GM04504 (cell line): Measurements from ENCODE around the gene NOS2.
"Not testable (repeated sequence)": the region's sequence is repeated elsewhere in the genome, so short reads cannot be mapped to it uniquely, and the experiment has no call there.

Experiments used
- DNase-seq: peaks from one replicate; pipeline ENCODE4 v3.0.0-alpha.2; 2012; ENCODE audit warnings: low read depth

Gene NOS2

GRCh38 chr17:27800522-27800921 lies at the start of gene NOS2:
Gene NOS2 (minus strand): TSS chr17:27800529. CDS start chr17:27798809, 1,720 bp downstream.
- DNase-seq: no peak

GRCh38 chr17:27849474-27850185 lies 49.3 kb upstream of the NOS2 start:
- DNase-seq: no peak

DNA sequence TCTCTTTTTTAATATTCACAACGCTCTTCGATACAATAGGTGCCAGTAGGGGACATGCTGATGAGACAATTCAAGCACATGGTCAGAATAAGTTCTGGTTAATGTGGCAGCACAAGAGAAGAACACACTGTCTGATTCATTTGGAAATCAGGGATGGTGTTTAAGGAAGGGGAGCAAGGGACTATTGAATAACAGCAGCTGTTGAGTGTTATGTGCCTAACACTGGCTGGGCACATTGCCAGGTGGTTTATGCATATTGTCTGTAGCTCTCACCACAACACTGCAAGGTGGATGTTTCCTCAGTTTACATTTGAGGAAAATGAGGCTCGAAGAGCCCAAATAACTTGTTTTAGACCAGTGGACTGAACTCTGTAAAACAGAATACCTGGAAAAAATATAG lies 48.6 kb upstream of the NOS2 start:
- DNase-seq: no peak

DNA sequence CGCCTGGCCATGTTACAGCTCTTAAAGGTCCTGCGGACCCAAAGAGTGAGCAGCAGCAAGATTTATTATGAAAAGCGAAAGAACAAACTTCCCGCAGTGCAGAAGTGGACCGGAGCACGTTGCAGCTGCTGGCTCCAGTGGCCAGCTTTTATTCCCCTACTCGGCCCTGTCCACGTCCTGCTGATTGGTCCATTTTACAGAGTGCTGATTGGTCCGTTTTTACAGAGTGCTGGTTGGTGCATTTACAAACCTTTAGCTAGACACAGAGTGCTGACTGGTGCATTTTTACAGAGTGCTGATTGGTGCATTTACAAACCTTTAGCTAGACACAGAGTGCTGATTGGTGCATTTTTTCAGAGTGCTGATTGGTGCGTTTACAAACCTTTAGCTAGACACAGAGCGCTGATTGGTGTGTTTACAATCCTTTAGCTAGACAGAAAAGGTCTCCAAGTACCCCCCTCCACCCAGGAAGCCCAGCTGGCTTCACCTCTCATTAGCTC lies 46.5 kb upstream of the NOS2 start:
- DNase-seq: not testable (repeated sequence)

DNA sequence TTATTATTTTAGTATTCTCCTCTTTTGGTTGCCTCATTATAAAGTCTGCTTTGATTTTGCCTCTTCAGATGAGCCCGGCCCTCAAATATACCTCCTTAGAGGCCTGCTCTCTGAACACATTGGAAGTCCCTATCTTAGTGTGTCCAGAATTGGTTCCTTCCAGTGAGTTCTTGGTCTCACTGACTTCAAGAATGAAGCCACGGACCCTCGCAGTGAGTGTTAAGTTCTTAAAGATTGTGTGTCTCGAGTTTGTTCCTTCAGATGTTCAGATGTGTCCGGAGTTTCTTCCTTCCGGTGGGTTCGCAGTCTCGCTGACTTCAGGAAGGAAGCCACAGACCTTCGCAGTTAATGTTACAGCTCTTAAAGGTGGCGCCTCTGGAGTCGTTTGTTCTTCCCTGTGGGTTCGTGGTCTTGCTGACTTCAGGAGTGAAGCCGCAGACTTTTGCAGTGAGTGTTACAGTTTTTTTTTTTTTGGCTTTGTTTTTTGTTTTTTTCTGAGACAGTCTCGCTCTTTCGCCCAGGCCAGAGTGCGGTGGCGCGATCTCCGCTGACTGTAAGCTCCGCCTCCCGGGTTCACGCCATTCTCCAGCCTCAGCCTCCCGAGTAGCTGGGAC lies 45.8 kb upstream of the NOS2 start:
- DNase-seq: no peak

DNA sequence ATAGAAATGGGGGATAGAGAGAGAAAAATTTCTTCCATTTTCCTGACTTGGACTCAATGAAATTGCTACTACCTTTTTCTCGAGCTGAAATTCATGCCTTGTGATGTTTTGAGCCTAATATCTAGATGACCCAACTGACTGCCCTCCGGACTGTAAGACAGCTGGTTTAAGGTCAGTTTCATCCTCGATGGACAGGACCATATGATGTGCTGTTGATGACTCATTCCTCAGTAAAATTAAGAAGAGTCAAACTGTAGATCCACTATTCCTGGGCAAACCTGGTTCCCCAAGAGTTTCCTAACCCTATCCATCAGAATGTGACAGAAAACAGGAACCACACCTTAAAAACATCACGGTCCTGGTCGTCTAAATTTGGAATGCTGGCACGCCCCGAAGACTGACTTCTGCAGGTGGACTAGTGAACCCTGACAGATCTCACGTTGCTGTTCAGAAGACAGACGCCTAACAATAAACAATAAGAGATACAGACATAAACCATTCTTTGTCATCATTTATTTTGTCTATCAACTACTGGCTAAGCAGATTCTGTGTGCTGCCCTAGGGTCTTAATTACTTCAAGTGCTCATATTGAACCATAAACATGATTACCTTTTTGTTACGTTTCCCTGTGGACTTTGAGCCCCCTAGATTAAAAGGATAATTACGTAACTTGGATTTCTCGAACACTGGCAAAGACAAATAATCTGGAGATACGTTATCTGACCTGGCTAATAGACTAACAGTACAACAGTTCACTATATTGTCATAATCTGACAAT lies 45.1 kb upstream of the NOS2 start:
- DNase-seq: no peak

GRCh38 chr17:27840688-27841087 lies 40.4 kb upstream of the NOS2 start:
- no peak for DNase-seq

DNA sequence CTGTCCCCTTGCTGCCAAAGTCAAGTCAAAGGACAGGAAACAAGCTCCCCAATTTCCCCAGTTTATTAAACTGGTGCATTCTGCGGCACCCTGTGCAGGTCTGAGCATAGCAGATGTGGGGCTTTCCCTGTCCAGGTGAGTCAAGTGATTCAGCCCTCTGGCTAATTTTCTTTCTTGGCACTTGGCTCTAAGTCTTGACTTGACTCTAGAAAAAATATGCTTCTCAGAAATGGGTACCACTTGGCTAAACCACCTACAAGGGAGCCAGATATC lies 40.0 kb upstream of the NOS2 start:
- not testable (repeated sequence) for DNase-seq

DNA sequence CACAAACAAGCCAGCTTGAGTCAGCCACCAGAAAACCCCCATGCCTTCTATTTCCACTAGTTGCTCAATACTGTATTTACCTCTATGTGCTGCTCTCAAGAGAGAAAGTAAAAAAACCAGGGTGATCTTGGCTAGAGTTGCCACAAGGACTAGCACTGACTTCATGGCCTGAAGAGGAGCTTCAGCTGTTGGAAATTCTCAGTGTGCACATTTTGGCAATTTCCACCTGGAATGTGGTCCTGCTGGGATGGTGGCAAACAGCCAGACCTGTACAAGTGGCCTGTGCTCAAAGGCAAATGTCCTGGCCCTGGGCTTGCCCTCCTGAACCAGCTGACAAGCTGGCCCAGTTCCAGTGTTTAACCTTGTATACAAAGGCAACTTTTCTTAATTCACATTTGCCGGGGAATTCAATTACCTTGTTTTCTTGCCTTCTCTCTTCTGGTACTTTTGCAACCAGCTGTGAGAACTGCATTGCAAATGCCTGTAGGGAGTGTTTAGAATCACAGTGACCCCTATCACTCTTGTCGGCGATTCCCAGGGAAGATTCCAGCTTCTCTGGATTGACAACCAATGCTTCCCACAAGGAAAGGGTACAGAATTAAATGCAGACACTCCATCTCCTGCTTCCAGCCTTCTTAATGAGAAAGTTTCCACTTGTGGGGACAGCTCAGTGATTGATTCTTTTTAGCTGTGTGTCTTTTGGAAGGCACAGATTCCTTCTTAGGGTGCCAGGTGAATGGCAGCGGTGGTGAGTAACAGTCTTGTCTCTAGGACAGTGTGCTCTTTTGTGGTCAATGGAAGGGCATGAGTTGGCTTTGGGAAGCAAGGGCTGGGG lies 39.5 kb upstream of the NOS2 start:
- not testable (repeated sequence) for DNase-seq

GRCh38 chr17:27838607-27839006 lies 38.3 kb upstream of the NOS2 start:
- not testable (repeated sequence) for DNase-seq

DNA sequence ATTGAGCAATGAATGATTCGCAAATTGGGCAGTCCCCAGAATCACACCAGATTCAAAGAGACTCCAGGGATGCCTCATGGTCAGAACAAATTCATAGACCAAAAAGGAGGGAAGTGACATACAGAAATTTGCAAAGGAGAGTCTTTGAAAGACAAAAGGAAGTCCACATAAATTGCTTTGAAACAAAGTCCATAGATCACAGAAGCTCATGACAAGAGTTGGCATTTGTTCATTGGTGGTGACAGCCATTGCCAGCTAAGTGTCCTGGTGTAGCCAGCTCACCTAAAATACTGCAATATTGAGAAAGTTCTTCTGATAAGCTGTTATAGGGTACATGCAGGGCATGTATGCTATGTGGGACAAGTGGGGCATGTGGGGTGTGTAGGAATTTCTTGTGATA lies 37.4 kb upstream of the NOS2 start:
- not testable (repeated sequence) for DNase-seq

DNA sequence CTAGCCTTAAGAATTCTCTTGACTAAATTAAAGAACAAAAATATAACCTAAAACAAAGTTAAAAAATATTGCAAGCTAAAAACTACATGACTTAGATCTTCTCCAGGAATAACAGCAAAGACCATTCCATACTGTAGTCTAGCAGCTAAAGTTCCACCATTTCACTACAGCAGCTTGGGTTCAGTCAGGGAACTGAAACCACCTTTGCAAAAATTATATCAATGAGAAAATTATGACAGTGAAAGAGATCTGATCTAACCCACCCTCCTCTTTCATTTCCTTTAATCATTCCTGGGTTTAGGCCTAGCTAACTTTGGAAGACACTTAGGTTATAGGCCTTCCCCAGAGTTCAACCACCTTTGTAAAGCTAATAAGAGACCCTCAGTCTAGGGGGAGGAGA lies 36.3 kb upstream of the NOS2 start:
- no peak for DNase-seq

- no peak for DNase-seq
These were observed 34.2 kb upstream of the NOS2 start for GRCh38 chr17:27834571-27834970.

DNA sequence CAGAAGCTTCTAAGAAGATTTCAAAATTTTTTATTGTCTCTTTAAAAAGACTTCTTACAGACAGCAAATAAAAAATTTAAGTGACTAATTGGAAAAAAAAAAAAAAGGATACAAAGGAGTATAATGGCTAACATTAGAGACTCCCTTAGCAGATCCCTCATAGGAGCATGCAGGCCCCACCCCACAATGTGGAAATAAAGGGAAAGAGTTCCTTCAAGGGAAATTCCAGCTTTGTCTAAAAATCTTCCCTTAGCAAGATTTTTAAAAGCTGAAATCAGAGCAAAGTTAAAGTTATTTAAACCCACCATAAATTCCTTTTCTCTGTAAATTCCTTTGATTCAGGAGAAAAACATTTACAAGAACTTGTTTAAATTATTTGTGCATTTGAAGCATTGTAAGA lies 32.5 kb upstream of the NOS2 start:
- no peak for DNase-seq

- DNase-seq: not testable (repeated sequence)
These were observed 29.6 kb upstream of the NOS2 start for GRCh38 chr17:27829888-27830287.

- DNase-seq: not testable (repeated sequence)
These were observed 28.9 kb upstream of the NOS2 start for GRCh38 chr17:27829143-27829711.

DNA sequence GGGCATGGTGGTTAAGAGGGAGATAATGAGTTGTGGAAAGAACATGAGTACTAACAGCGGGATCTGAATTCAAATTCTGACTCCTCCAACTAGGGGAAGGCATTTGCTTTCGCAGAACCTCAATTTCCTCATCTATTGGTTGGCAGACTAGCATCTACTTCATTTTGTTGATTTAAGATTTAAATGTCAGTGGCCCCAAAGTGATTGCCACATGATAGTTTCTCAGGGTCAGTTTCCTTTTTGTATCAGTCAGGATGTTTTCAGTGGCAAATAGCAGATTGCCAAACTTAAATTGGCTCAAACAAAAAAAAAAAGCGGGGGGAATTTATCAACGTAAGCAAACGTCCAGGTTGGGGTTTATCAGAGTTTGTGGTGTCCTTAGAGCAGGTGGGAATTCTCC lies 25.1 kb upstream of the NOS2 start:
- no peak for DNase-seq

DNA sequence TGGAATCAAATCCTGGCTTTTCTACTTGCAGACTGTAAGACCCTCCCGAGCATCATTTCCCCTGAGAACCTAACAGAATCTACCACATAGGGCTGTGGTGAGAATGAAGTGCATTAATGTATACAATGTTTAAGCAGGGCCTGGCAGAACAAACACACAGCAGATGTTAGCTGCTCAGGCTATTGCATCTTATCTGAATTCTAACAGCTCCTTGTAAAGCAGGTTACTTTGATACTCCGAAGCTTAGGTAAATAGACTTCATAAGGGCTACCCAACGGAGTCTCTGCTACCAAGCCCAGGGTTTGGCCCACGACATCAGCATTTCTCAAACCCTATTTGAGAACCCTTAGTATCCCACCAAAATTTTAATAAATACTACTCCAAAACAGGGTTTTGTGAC lies 24.4 kb upstream of the NOS2 start:
- DNase-seq: no peak

DNA sequence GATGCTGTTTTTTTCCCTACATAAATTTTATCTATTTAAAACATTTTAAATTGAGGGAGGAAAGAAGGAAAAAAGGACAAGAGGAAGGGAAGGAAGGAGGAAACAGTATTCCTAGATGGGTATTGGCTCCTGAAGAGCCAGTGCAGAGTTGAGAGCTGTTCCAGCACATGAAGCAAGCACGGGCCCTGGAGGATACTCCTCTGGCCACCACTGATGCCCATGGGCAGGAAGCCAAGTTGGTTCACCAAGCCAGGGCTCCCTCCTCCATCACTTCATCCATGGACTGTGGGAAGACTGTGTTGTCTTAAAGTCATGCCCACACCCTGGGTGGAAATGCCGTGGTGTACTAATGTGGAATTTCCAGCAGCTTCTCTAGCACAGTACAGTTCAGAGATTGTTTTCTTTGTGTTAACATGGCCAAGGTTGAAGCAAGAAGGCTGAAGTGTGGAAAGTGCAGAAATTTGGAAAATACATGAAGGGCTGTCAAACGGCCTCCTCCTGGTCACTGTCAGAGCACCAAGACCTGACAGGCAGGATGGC lies 23.9 kb upstream of the NOS2 start:
- no peak for DNase-seq

DNA sequence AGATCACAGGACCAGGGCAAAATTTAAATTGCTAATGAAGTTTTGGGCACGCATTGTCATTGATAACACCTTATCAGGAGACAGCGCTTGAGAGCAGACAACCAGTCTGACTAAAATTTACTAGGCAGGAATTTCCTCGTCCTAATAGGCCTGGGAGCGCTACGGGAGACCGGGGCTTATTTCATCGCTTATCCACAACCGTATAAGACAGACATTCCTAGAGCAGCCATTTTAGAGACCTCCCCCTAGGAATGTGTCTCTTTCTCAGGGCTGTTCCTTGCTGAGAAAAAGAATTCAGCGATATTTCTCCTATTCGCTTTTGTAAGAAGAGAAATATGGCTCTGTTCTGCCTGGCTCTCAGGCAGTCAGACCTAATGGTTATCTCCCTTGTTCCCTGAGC lies 21.8 kb upstream of the NOS2 start:
- not testable (repeated sequence) for DNase-seq

GRCh38 chr17:27821318-27821717 lies 21.0 kb upstream of the NOS2 start:
- DNase-seq: no peak

DNA sequence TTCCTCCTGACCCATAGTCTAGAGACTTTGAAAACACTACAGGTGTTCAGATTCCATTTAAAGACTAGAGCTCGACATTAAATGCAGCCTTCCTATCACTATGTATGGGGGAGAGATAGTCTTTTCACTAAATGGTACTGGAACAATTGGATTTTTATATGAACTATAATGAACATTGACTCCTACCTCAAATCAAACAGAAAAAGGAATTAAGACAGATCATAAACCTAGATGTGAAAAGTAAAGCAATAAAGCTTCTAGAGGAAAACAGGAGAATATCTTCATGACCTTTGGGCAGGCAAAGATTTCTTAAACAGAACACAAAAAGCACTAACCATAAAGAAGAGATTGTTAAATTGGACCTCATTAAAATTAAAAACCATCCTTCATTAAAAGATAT lies 18.8 kb upstream of the NOS2 start:
- no peak for DNase-seq
